VCaP (cell line): ENCODE results near the gene ANKLE2.
A peak's percentile ranks its signal among the peaks of the same experiment; 100 is the strongest.
"Not testable (repeated sequence)": the region's sequence is repeated elsewhere in the genome, so short reads cannot be mapped to it uniquely, and the experiment has no call there.

Experiments used
- H3K27ac ChIP-seq: fragments of 450-650 bp; 2 replicates; pipeline ENCODE4 v1.5.1; 2017
- TF ChIP-seq, protein P1 (sequence below): fragments of 450-650 bp; conservative IDR thresholded peaks from 2 replicates; pipeline ENCODE4 v1.5.1; 2017; ENCODE audit warnings: mild to moderate bottlenecking, moderate library complexity

ANKLE2 gene

GRCh38 chr12:132708150-132708549, 53.5 kb downstream of the ANKLE2 start:
- no peak overlapping the region for H3K27ac ChIP-seq
- TF ChIP-seq, protein P1, sequence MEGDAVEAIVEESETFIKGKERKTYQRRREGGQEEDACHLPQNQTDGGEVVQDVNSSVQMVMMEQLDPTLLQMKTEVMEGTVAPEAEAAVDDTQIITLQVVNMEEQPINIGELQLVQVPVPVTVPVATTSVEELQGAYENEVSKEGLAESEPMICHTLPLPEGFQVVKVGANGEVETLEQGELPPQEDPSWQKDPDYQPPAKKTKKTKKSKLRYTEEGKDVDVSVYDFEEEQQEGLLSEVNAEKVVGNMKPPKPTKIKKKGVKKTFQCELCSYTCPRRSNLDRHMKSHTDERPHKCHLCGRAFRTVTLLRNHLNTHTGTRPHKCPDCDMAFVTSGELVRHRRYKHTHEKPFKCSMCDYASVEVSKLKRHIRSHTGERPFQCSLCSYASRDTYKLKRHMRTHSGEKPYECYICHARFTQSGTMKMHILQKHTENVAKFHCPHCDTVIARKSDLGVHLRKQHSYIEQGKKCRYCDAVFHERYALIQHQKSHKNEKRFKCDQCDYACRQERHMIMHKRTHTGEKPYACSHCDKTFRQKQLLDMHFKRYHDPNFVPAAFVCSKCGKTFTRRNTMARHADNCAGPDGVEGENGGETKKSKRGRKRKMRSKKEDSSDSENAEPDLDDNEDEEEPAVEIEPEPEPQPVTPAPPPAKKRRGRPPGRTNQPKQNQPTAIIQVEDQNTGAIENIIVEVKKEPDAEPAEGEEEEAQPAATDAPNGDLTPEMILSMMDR: no peak

GRCh38 chr12:132707241-132707640, 54.4 kb downstream of the ANKLE2 start:
- TF ChIP-seq, protein P1: no peak
- H3K27ac ChIP-seq: no peak overlapping the region

- TF ChIP-seq, protein P1: no peak
- H3K27ac ChIP-seq: no peak overlapping the region
Observed at GRCh38 chr12:132703641-132704040, 58.0 kb downstream of the ANKLE2 start.

GRCh38 chr12:132702640-132703039, 59.0 kb downstream of the ANKLE2 start:
- TF ChIP-seq, protein P1: no peak
- no peak overlapping the region for H3K27ac ChIP-seq

DNA sequence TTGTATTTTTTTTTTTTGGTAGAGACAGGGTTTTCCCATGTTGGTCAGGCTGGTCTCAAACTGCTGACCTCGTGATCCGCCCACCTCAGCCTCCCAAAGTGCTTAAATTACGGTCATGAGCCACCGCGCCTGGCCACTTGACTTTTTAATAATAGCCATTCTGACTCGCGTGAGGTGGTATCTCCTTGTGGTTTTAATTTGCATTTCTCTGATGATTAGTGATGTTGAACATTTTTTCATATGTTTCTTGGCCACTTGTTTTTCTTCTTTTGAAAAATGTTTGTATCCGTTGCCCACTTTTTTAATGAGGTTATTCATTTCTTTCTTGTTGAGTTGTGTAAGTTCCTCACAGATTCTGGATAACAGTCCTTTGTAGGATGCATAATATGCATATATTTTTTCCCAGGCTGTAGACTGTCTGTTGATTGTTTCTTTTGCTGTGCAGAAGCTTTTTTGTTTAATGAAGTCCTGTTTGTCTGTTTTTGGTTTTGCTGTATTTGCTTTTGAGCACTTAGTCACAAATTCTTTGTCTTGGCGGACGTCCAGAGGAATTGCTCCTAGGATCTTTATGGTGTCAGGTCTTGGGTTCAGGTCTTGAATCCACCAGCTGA, 61.3 kb downstream of the ANKLE2 start:
- TF ChIP-seq, protein P1: no peak
- peak overlapping the region; percentile 33 for H3K27ac ChIP-seq

GRCh38 chr12:132698341-132698740, 63.3 kb downstream of the ANKLE2 start:
- TF ChIP-seq, protein P1: no peak
- H3K27ac ChIP-seq: no peak overlapping the region

- H3K27ac ChIP-seq: no peak overlapping the region
- TF ChIP-seq, protein P1: no peak
Observed at GRCh38 chr12:132695431-132695830, 66.2 kb downstream of the ANKLE2 start.

DNA sequence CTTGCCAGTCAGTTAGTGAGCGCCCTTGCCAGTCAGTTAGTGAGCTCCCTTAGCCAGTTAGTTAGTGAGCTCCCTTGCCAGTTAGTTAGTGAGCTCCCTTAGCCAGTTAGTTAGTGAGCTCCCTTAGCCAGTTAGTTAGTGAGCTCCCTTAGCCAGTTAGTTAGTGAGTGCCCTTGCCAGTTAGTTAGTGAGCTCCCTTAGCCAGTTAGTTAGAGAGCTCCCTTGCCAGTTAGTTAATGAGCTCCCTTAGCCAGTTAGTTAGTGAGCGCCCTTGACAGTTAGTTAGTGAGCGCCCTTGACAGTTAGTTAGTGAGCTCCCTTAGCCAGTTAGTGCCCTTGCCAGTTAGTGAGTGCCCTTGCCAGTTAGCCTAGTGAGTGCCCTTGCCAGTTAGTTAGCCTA, 66.7 kb downstream of the ANKLE2 start:
- H3K27ac ChIP-seq: not testable (repeated sequence)

DNA sequence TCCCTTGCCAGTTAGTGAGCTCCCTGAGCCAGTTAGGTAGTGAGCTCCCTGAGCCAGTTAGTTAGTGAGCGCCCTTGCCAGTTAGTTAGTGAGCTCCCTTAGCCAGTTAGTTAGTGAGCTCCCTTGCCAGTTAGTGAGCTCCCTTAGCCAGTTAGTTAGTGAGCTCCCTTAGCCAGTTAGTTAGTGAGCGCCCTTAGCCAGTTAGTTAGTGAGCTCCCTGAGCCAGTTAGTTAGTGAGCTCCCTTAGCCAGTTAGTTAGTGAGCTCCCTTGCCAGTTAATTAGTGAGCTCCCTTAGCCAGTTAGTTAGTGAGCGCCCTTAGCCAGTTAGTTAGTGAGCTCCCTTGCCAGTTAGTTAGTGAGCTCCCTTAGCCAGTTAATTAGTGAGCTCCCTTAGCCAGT, 69.6 kb downstream of the ANKLE2 start:
- not testable (repeated sequence) for H3K27ac ChIP-seq
